ENCODE data around the gene LTBP3.

The LTBP3 gene

DNA sequence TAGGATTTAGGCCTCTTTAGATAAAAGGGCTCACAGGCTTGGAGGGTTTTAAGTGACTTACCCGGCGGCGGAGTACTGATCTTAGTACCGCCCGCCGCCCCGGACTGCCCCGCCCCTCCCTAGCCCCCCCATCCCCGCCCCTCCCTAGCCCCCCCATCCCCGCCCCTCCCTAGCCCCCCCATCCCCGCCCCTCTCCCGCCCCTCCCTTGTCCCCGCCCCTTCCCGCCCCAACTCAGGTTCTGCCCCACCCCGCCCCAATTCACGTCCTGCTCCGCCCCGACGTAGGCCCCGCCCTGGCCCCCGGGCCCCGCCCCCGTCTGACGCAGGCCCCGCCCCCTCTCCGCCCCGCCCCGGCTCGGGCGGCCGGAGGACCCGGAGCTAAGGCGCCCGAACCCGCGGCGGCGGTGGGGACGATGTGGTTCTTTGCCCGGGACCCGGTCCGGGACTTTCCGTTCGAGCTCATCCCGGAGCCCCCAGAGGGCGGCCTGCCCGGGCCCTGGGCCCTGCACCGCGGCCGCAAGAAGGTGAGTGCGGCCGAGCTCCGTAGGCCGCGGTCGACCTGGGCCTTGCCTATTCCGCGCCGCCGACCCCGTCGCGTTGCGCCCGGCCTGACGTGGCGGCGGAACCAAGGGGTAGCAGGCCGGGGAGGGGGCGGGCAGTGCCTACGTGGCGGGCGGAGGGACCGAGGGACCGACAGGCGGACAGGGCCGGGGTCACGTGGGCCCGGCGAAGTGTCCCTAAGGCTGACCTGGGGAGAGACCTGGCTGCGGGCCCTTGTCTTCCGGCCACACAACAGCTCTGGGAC, 33.2 kb downstream of the LTBP3 start, which contains the start of gene SCYL1 (continued):
- TF ChIP-seq, protein P1, sequence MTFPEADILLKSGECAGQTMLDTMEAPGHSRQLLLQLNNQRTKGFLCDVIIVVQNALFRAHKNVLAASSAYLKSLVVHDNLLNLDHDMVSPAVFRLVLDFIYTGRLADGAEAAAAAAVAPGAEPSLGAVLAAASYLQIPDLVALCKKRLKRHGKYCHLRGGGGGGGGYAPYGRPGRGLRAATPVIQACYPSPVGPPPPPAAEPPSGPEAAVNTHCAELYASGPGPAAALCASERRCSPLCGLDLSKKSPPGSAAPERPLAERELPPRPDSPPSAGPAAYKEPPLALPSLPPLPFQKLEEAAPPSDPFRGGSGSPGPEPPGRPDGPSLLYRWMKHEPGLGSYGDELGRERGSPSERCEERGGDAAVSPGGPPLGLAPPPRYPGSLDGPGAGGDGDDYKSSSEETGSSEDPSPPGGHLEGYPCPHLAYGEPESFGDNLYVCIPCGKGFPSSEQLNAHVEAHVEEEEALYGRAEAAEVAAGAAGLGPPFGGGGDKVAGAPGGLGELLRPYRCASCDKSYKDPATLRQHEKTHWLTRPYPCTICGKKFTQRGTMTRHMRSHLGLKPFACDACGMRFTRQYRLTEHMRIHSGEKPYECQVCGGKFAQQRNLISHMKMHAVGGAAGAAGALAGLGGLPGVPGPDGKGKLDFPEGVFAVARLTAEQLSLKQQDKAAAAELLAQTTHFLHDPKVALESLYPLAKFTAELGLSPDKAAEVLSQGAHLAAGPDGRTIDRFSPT (tag by site-specific recombination; IDR thresholded peaks at IDR 0.05), result peak; percentile 63; the same call in 1 of the 2 replicates
- TF ChIP-seq, protein P2, sequence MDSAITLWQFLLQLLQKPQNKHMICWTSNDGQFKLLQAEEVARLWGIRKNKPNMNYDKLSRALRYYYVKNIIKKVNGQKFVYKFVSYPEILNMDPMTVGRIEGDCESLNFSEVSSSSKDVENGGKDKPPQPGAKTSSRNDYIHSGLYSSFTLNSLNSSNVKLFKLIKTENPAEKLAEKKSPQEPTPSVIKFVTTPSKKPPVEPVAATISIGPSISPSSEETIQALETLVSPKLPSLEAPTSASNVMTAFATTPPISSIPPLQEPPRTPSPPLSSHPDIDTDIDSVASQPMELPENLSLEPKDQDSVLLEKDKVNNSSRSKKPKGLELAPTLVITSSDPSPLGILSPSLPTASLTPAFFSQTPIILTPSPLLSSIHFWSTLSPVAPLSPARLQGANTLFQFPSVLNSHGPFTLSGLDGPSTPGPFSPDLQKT (IDR thresholded peaks at IDR 0.05; ENCODE audit: borderline replicate concordance, low read depth, low read length), result no peak
- 0 out of 2 replicates have a peak, but pooled peaks have one; percentile 49 for TF ChIP-seq ZNF76 (tag by site-specific recombination; IDR thresholded peaks at IDR 0.05; ENCODE audit: borderline replicate concordance, low read depth)
- TF ChIP-seq, protein P3, sequence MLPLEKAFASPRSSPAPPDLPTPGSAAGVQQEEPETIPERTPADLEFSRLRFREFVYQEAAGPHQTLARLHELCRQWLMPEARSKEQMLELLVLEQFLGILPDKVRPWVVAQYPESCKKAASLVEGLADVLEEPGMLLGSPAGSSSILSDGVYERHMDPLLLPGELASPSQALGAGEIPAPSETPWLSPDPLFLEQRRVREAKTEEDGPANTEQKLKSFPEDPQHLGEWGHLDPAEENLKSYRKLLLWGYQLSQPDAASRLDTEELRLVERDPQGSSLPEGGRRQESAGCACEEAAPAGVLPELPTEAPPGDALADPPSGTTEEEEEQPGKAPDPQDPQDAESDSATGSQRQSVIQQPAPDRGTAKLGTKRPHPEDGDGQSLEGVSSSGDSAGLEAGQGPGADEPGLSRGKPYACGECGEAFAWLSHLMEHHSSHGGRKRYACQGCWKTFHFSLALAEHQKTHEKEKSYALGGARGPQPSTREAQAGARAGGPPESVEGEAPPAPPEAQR (tag by site-specific recombination; IDR thresholded peaks at IDR 0.05), result no peak
- peak; percentile 79 for TF ChIP-seq KLF16 (tag by site-specific recombination; IDR thresholded peaks at IDR 0.05)
- TF ChIP-seq, protein P4, sequence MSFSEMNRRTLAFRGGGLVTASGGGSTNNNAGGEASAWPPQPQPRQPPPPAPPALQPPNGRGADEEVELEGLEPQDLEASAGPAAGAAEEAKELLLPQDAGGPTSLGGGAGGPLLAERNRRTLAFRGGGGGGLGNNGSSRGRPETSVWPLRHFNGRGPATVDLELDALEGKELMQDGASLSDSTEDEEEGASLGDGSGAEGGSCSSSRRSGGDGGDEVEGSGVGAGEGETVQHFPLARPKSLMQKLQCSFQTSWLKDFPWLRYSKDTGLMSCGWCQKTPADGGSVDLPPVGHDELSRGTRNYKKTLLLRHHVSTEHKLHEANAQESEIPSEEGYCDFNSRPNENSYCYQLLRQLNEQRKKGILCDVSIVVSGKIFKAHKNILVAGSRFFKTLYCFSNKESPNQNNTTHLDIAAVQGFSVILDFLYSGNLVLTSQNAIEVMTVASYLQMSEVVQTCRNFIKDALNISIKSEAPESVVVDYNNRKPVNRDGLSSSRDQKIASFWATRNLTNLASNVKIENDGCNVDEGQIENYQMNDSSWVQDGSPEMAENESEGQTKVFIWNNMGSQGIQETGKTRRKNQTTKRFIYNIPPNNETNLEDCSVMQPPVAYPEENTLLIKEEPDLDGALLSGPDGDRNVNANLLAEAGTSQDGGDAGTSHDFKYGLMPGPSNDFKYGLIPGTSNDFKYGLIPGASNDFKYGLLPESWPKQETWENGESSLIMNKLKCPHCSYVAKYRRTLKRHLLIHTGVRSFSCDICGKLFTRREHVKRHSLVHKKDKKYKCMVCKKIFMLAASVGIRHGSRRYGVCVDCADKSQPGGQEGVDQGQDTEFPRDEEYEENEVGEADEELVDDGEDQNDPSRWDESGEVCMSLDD (tag by site-specific recombination; IDR thresholded peaks at IDR 0.05), result no peak
- no peak for TF ChIP-seq TRIM28 (IDR thresholded peaks at IDR 0.05; ENCODE audit: borderline replicate concordance, low read length)
- TF ChIP-seq SCRT1 (tag by site-specific recombination; IDR thresholded peaks at IDR 0.05; ENCODE audit: borderline replicate concordance), result no peak
- no peak for TF ChIP-seq ZNF777 (tag by site-specific recombination; IDR thresholded peaks at IDR 0.05; ENCODE audit: borderline replicate concordance)
- no peak for TF ChIP-seq ZNF600 (tag by site-specific recombination; IDR thresholded peaks at IDR 0.05)
- TF ChIP-seq ZNF341 (tag by site-specific recombination; IDR thresholded peaks at IDR 0.05; ENCODE audit: low read depth), result no peak
- TF ChIP-seq, protein P5, sequence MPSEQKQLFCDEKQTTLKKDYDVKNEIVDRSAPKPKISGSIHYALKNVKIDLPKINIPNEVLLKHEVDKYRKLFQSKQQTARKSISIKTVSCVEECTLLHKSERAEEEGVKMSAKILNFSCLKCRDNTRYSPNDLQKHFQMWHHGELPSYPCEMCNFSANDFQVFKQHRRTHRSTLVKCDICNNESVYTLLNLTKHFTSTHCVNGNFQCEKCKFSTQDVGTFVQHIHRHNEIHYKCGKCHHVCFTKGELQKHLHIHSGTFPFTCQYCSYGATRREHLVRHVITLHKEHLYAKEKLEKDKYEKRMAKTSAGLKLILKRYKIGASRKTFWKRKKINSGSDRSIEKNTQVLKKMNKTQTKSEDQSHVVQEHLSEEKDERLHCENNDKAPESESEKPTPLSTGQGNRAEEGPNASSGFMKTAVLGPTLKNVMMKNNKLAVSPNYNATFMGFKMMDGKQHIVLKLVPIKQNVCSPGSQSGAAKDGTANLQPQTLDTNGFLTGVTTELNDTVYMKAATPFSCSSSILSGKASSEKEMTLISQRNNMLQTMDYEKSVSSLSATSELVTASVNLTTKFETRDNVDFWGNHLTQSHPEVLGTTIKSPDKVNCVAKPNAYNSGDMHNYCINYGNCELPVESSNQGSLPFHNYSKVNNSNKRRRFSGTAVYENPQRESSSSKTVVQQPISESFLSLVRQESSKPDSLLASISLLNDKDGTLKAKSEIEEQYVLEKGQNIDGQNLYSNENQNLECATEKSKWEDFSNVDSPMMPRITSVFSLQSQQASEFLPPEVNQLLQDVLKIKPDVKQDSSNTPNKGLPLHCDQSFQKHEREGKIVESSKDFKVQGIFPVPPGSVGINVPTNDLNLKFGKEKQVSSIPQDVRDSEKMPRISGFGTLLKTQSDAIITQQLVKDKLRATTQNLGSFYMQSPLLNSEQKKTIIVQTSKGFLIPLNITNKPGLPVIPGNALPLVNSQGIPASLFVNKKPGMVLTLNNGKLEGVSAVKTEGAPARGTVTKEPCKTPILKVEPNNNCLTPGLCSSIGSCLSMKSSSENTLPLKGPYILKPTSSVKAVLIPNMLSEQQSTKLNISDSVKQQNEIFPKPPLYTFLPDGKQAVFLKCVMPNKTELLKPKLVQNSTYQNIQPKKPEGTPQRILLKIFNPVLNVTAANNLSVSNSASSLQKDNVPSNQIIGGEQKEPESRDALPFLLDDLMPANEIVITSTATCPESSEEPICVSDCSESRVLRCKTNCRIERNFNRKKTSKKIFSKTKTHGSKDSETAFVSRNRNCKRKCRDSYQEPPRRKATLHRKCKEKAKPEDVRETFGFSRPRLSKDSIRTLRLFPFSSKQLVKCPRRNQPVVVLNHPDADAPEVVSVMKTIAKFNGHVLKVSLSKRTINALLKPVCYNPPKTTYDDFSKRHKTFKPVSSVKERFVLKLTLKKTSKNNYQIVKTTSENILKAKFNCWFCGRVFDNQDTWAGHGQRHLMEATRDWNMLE (tag by site-specific recombination; conservative IDR thresholded peaks at IDR 0.05; ENCODE audit: low read depth), result no peak
- TF ChIP-seq KLF10 (tag by site-specific recombination; IDR thresholded peaks at IDR 0.05), result peak; percentile 50; the same call in 1 of the 2 replicates
- no peak for TF ChIP-seq ZNF157 (tag by site-specific recombination; IDR thresholded peaks at IDR 0.05)
- no peak for TF ChIP-seq ZBTB21 (tag by site-specific recombination; IDR thresholded peaks at IDR 0.05)
- TF ChIP-seq ZNF416 (tag by site-specific recombination; IDR thresholded peaks at IDR 0.05), result no peak
- TF ChIP-seq ZNF302 (tag by site-specific recombination; IDR thresholded peaks at IDR 0.05; ENCODE audit: low read depth), result no peak
- TF ChIP-seq ZNF768 (tag by site-specific recombination; IDR thresholded peaks at IDR 0.05), result no peak
- no peak for TF ChIP-seq ZNF423 (tag by site-specific recombination; IDR thresholded peaks at IDR 0.05)
- TF ChIP-seq, protein P6, sequence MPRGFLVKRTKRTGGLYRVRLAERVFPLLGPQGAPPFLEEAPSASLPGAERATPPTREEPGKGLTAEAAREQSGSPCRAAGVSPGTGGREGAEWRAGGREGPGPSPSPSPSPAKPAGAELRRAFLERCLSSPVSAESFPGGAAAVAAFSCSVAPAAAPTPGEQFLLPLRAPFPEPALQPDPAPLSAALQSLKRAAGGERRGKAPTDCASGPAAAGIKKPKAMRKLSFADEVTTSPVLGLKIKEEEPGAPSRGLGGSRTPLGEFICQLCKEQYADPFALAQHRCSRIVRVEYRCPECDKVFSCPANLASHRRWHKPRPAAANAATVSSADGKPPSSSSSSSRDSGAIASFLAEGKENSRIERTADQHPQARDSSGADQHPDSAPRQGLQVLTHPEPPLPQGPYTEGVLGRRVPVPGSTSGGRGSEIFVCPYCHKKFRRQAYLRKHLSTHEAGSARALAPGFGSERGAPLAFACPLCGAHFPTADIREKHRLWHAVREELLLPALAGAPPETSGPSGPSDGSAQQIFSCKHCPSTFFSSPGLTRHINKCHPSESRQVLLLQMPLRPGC (tag by site-specific recombination; IDR thresholded peaks at IDR 0.05), result no peak
- TF ChIP-seq MEIS1 (CRISPR knock-in tag; IDR thresholded peaks at IDR 0.05; ENCODE audit: borderline replicate concordance), result no peak
- TF ChIP-seq, protein P7, sequence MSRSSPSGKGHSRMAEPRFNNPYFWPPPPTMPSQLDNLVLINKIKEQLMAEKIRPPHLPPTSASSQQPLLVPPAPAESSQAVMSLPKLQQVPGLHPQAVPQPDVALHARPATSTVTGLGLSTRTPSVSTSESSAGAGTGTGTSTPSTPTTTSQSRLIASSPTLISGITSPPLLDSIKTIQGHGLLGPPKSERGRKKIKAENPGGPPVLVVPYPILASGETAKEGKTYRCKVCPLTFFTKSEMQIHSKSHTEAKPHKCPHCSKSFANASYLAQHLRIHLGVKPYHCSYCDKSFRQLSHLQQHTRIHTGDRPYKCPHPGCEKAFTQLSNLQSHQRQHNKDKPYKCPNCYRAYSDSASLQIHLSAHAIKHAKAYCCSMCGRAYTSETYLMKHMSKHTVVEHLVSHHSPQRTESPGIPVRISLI (tag by site-specific recombination; IDR thresholded peaks at IDR 0.05), result no peak
- TF ChIP-seq ZNF248 (tag by site-specific recombination; IDR thresholded peaks at IDR 0.05), result no peak

Measured in HEK293 (cell line).